Activated naive CD4-positive, alpha-beta T cell treated with anti-CD3 and anti-CD28 coated beads, Interleukin-2, amount 50 U/mL, for 24 hours (primary cell): ENCODE measurements around the gene ZNF578.
"Not testable (repeated sequence)": the region's sequence is repeated elsewhere in the genome, so short reads cannot be mapped to it uniquely, and the experiment has no call there.

Source experiments
- H3K27ac Mint-ChIP-seq: one replicate; pipeline ENCODE4 v1.8.0; 2021; ENCODE audit warnings: mild to moderate bottlenecking, mixed read lengths
- H3K27me3 Mint-ChIP-seq: one replicate; pipeline ENCODE4 v1.8.0; 2021; ENCODE audit warnings: mixed read lengths
- H3K36me3 Mint-ChIP-seq: one replicate; pipeline ENCODE4 v1.8.0; 2021; ENCODE audit warnings: mixed read lengths
- H3K4me1 Mint-ChIP-seq: one replicate; pipeline ENCODE4 v1.8.0; 2021; ENCODE audit warnings: mixed read lengths
- H3K4me3 Mint-ChIP-seq: one replicate; pipeline ENCODE4 v1.8.0; 2021; ENCODE audit warnings: mild to moderate bottlenecking, mixed read lengths
- H3K9me3 Mint-ChIP-seq: one replicate; pipeline ENCODE4 v1.8.0; 2021; ENCODE audit warnings: mixed read lengths

ZNF578 gene

DNA sequence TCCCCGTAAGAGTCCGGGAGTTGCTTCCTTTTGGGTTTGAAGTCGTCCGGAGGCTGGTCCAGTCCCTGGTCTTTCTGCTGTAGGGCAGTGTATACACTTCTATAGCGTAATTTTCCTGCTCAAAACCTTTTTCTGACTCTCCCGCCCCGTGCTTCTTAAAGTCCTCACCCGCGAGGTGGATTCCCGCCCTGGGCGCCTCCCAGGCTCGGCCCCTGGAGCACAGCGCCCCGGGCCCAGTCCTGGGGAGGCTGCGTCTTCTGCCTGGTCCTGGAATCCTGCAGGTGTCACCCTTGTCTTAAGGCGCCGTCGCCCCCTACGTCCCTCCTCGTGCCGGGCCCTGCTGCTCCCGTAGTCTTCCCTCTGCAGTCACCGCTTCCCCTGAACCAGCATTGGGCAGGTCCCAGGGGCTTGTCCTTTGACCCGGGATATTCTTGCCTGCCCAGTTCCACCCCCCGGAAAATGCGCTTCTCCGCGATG is 39.7 kb downstream of the ZNF578 start:
- H3K4me3 Mint-ChIP-seq: no peak overlapping the region
- H3K36me3 Mint-ChIP-seq: peaks cover 26% of the 10 kb centered on the region
- H3K4me1 Mint-ChIP-seq: no peaks in the 10 kb centered on the region

DNA sequence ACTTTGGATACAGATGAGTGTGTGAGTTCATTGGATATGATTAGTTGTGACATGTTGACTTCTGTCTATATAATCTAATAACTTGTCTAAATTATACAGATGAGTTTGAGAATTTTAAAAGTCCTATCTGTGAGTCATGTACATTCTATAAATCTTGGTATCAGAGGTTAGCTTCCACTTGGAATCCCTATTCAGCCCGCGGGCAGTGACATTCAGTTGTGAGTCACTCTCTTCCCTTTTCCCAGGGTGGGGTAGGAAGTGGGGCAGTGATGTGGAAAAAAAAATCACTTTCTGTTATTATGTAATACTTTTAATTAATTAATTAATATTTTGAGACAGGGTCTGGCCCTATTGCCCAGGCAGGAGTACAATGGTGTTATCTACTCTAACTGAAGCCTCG is 41.2 kb downstream of the ZNF578 start:
- Mint-ChIP-seq H3K36me3 (peaks cover 30% of the 10 kb centered on the region), H3K4me1 (no peaks in the 10 kb centered on the region), H3K27me3 (peaks cover 1% of the 10 kb centered on the region), H3K9me3 (peaks cover 4% of the 10 kb centered on the region), H3K4me3 (no peak overlapping the region), H3K27ac (no peak overlapping the region)

More for the DNA sequence above, 39.7 kb downstream of the ZNF578 start:
- Mint-ChIP-seq H3K9me3 (no peaks in the 10 kb centered on the region), H3K27me3 (peaks cover 1% of the 10 kb centered on the region), H3K27ac (no peak overlapping the region)

DNA sequence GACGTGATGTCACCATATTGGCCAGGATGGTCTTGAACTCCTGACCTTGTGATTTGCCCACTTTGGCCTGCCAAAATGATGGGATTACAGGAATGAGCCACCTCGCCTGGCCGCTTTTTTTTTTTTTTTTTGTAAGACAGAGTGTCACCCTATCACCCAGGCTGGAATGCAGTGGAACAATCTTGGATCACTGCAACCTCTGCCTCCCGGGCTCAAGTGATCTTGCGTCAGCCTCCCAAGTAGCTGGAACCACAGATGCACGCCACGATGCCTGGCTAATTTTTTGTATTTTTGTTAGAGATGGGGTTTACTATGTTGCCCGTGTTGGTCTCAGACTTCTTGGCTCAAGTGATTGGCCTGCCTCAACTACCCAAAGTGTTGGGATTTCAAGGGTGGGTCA is 45.2 kb downstream of the ZNF578 start:
- Mint-ChIP-seq H3K4me1 (no peaks in the 10 kb centered on the region), H3K27ac (no peak overlapping the region), H3K4me3 (no peak overlapping the region), H3K27me3 (no peaks in the 10 kb centered on the region), H3K36me3 (peaks cover 45% of the 10 kb centered on the region), H3K9me3 (peaks cover 14% of the 10 kb centered on the region)

DNA sequence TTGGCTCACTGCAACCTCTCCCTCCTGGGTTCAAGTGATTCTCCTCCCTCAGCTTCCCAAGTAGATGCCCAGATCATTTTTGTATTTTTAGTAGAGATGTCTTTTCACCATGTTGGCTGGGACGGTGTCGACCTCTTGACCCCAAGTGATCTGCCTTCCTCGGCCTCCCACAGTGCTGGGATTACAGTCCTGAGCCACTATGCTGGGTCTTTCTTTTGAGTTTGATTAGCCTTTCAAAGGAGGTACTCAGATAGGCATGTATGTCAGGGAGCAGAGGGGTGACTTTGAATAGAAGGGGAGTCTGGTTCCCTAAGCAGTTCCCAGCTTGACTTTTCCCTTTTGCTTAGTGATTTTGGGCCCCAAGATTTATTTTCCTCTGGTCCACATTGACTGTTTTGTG is 47.1 kb downstream of the ZNF578 start:
- Mint-ChIP-seq H3K9me3 (peaks cover 19% of the 10 kb centered on the region), H3K36me3 (peaks cover 42% of the 10 kb centered on the region)
- not testable (repeated sequence) for H3K27me3 Mint-ChIP-seq, H3K4me1 Mint-ChIP-seq, H3K4me3 Mint-ChIP-seq, H3K27ac Mint-ChIP-seq

DNA sequence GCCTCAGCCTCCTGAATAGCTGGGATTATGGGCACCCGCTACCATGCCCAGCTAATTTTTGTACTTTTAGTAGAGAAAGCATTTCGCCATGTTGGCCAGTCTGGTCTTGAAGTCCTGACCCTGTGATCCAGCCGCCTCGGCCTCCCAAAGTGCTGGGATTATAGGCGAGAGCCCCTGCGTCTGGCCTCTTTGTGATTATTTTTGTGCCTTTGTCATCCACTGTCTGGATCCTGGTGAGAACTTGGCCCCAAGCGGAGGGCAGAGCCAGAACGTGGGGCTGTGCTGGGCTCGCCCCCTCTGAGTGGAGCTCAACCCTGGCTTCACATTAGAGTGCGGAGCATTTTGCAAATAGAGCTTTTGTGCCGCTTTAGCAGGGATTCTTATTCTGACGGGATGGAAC is 47.6 kb downstream of the ZNF578 start:
- H3K4me1 Mint-ChIP-seq, H3K4me3 Mint-ChIP-seq, H3K27ac Mint-ChIP-seq, H3K27me3 Mint-ChIP-seq: not testable (repeated sequence)
- H3K36me3 Mint-ChIP-seq: peaks cover 40% of the 10 kb centered on the region
- peaks cover 19% of the 10 kb centered on the region for H3K9me3 Mint-ChIP-seq

DNA sequence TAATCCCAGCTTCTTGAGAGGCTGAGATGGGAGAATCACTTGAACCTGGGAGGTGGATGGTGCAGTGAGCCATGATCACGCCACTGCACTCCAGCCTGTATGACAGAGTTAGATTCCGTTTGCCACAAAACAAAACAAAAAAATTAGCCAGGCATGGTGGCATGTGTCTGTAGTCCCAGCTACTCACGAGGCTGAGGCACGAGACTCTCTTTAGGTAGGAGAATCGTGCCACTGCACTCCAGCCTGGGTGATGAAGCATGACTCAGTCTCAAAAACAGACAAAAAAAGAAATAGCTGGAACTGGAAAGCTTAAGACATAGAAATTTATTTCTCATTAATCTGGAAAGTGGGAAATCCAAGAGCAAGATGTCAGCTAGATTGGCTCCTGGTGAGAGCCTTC is 53.9 kb downstream of the ZNF578 start:
- peaks cover 45% of the 10 kb centered on the region for H3K36me3 Mint-ChIP-seq
- peaks cover 17% of the 10 kb centered on the region for H3K9me3 Mint-ChIP-seq
- H3K27ac Mint-ChIP-seq: no peak overlapping the region
- no peaks in the 10 kb centered on the region for H3K4me1 Mint-ChIP-seq
- no peak overlapping the region for H3K4me3 Mint-ChIP-seq
- no peaks in the 10 kb centered on the region for H3K27me3 Mint-ChIP-seq

DNA sequence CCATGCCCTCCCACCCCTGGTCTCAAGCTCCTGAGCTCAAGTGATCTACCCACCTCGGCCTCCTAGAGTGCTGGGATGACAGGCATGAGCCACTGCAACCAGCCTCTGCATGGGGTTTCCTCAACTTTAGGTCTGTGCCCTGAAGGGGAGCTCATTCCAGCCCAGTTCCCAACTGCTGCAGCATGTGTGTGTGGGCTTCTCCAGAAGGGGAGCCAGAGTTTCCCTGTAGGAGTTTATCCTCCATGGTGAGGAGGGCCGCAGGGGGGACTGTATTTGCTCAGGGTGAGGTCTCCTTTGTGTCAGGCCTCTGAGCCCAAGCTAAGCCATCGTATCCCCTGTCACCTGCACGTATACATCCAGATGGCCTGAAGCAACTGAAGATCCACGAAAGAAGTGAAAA is 62.8 kb downstream of the ZNF578 start:
- H3K27ac Mint-ChIP-seq: no peak overlapping the region
- no peaks in the 10 kb centered on the region for H3K4me1 Mint-ChIP-seq
- peaks cover 1% of the 10 kb centered on the region for H3K27me3 Mint-ChIP-seq
- peaks cover 31% of the 10 kb centered on the region for H3K9me3 Mint-ChIP-seq
- H3K4me3 Mint-ChIP-seq: no peak overlapping the region
- peaks cover 36% of the 10 kb centered on the region for H3K36me3 Mint-ChIP-seq

DNA sequence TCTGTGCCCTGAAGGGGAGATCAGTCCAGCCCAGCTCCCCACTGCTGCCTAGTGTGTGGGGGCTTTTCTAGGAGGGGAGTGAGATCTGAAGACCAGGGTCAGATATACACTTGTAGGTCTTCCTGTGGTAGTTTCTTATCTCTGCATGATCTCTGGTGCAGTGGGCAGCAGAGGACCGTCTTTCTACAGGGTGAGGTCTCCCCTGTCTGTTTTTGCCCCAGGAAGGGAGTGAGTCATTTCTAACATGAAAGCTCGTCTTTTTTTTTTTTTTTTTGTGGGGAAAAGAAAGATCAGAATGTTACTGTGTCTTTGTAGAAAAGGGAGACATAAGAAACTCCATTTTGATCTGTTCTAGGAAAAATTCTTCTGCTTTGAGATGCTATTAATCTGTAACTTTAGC is 65.3 kb downstream of the ZNF578 start:
- Mint-ChIP-seq H3K4me3 (no peak overlapping the region), H3K9me3 (peaks cover 24% of the 10 kb centered on the region), H3K4me1 (no peaks in the 10 kb centered on the region)

DNA sequence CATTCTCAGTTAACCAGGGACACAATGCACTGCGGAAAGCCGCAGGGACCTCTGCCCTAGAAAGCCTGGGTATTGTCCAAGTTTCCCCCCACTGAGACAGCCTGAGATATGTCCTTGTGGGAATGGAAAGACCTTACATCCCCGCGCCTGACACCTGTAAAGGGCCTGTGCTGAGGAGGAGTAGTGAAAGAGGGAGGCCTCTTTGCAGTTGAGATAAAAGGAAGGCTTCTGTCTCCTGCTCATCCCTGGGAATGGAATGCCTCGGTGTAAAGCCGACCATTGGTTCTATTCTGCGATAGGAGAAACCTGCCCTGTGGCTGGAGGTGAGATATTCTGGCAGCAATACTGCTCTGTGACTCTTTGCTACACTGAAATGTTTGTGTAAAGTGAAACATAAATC is 65.8 kb downstream of the ZNF578 start:
- H3K4me1 Mint-ChIP-seq, H3K27ac Mint-ChIP-seq, H3K4me3 Mint-ChIP-seq, H3K27me3 Mint-ChIP-seq: not testable (repeated sequence)
- Mint-ChIP-seq H3K36me3 (peaks cover 24% of the 10 kb centered on the region), H3K9me3 (peaks cover 21% of the 10 kb centered on the region)

More for the DNA sequence above, 65.3 kb downstream of the ZNF578 start:
- H3K27me3 Mint-ChIP-seq: peaks cover 1% of the 10 kb centered on the region
- H3K36me3 Mint-ChIP-seq: peaks cover 27% of the 10 kb centered on the region
- H3K27ac Mint-ChIP-seq: no peak overlapping the region

DNA sequence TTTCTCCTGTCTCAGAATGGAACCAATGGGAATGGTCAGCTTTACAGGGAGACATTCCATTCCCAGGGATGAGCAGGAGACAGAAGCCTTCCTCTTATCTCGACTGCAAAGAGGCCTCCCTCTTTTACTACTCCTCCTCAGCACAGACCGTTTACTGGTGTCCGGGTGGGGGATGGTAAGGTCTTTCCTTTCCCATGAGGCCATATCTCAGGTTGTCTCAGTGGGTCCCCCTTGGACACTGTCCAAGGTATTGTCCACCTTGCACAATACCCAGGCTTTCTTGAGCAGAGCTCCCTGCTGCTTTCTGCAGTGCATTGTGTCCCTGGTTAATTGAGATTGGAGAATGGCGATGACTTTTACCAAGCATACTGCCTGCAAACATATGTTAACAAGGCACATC is 66.7 kb downstream of the ZNF578 start:
- Mint-ChIP-seq H3K9me3 (peaks cover 19% of the 10 kb centered on the region), H3K4me1 (no peaks in the 10 kb centered on the region), H3K36me3 (peaks cover 22% of the 10 kb centered on the region)

DNA sequence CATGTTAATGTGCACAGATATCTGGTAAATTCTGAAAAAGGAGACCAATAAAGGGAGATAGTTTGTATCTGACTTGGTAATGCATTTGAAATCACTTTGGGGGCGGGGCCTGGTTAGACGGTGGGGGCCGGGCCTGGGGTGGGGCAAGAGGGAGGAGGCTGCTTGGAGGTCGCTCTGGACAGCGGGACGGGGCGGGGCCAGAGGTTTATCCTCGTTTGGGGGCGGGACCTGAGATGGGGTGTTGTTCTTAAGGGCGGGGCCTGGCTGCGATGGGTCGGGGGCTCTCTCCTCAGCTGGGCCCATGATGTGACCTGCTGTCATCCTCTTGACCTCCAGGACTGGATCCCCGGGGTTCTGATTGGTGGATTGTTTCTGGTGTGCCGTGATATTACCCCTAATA is 69.2 kb downstream of the ZNF578 start:
- Mint-ChIP-seq H3K4me3 (no peak overlapping the region), H3K4me1 (peaks cover 7% of the 10 kb centered on the region), H3K9me3 (peaks cover 19% of the 10 kb centered on the region), H3K27me3 (no peaks in the 10 kb centered on the region), H3K27ac (no peak overlapping the region), H3K36me3 (peaks cover 15% of the 10 kb centered on the region)

More for the DNA sequence above, 66.7 kb downstream of the ZNF578 start:
- Mint-ChIP-seq H3K27me3 (peaks cover 1% of the 10 kb centered on the region), H3K27ac (no peak overlapping the region), H3K4me3 (no peak overlapping the region)

DNA sequence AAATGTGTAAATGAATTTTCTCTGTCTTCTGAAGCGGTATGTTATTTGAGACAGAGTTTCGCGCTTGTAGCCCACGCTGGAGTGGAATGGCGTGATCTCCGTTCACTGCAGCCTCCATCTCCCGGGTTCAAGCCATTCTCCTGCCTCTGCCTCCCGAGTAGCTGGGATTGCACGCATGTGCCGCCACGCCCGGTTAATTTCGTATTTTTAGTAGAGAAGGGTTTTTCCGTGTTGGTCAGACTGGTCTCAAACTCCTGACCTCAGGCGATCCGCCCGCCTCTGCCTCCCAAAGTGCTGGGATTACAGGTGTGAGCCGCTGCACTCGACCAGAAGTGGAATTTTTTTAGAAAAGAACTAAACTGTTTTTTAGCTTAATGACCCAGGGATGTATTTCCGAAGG is 70.7 kb downstream of the ZNF578 start:
- Mint-ChIP-seq H3K27me3 (no peaks in the 10 kb centered on the region), H3K4me3 (no peak overlapping the region), H3K36me3 (peaks cover 21% of the 10 kb centered on the region), H3K27ac (no peak overlapping the region), H3K9me3 (peaks cover 19% of the 10 kb centered on the region), H3K4me1 (peaks cover 17% of the 10 kb centered on the region)

DNA sequence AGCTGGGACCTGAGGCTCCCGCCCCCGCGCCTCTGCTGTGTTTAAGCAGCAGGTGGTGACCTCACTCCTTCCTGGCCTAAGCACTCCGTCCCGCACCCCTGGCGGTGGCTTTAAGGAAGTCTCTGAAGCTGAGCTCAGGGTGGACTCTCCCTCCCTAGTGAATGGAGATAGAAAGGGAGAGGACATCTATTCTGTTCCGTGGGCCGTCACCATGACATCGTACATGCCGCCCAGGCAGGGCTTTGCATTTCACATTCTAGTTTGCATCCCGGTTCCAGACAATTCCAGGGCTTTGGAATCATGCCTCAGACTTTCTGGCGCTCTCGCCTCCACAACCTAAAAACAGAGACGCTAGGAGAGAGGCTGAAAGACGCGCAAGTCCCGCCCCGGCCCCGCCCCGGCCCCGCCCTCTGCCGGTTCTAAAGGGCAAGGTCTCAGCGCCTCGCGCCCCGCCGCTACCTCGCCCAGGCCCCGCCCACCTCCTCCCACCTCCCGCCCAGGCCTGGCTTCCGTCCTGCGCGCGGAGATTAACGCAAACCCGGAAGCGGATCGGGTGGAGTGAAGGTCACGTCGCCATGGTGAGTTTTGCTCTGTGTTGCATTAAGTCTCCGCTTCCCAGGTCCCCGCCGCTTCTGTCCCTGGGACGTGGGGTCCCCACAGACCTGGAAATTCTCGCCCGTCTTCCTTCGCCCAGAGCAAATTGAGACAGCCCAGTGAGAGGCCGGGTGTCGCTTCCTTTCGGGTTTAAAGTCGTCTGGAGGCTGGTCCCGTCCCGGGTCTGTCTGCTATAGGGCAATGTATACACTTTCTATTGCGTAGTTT is 74.0 kb downstream of the ZNF578 start, which contains the start of gene ZNF808:
ZNF808 (plus strand) TSS at position 535 of the 822 bp plus-strand sequence. CDS start 15,617 bp downstream, outside the sequence.
- H3K27me3 Mint-ChIP-seq: no peaks in the 10 kb centered on the region
- H3K9me3 Mint-ChIP-seq: peaks cover 2% of the 10 kb centered on the region

DNA sequence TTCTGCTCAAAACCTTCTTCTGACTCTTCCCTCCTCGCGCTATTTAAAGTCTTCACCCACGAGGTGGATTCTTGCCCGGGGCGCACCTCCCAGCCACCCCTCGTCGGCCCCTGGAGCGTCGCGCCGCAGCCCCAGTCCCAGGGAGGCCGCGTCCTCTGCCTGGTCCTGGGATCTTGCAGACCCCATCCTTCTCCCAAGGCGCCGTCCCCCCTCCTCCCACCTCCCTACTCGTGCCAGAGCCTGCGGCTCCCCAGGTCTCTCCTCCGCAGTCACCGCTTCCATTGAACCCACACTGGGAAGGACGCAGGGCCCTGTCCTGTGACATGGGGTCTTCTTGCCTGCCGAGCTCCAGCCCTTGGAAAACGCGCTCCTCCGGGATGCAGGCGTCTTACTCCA is 74.6 kb downstream of the ZNF578 start:
- Mint-ChIP-seq H3K9me3 (no peaks in the 10 kb centered on the region), H3K36me3 (peaks cover 22% of the 10 kb centered on the region), H3K27ac (peak overlapping the region; percentile 98), H3K27me3 (no peaks in the 10 kb centered on the region), H3K4me3 (peak overlapping the region; percentile 99), H3K4me1 (peaks cover 30% of the 10 kb centered on the region)

More for the DNA sequence above, 74.0 kb downstream of the ZNF578 start, which contains the start of gene ZNF808:
- Mint-ChIP-seq H3K4me1 (peaks cover 28% of the 10 kb centered on the region), H3K36me3 (peaks cover 17% of the 10 kb centered on the region), H3K27ac (peak within 1 kb of the TSS; percentile 98), H3K4me3 (peak within 1 kb of the TSS; percentile 99)

DNA sequence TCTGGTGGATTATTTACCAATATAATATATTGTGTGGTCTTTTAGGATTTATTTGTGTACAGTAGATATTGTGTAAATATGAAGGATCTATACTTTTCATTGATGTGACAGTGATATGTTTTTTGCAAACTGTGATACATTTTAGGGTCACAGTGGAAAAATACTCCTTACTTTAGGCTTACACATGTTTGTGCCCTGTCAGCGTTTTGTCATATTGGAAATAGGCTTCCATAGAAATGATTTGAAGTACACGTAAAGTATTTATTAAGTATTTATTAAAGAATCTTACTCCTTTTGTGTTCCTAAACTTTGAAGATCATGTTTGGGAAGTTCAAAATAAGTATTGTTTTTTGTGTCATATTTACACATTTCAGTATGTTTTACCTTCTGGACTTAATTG is 79.1 kb downstream of the ZNF578 start:
- H3K36me3 Mint-ChIP-seq: peaks cover 31% of the 10 kb centered on the region
- H3K9me3 Mint-ChIP-seq: no peaks in the 10 kb centered on the region
- H3K27me3 Mint-ChIP-seq: no peaks in the 10 kb centered on the region
- no peak overlapping the region for H3K4me3 Mint-ChIP-seq
- H3K4me1 Mint-ChIP-seq: peaks cover 51% of the 10 kb centered on the region
- H3K27ac Mint-ChIP-seq: no peak overlapping the region

DNA sequence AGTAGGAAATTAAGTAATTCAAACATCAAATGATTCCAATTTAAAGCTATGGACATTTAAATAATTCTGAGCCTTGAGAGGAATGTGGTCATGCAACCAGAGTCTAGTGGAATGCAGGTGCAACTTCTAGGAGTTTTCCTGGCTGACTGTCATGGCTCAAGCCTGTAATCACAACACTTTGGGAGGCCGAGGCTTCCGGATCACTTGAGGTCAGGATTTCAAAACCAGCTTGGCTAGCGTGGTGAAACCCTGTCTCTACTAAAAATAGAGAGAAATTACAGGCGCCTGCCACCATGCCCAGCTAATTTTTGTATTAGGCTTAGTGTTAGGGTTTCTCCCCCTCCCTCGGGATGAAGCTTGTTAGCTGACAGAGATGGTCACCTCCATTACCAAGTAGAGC is 80.5 kb downstream of the ZNF578 start:
- H3K27me3 Mint-ChIP-seq: no peaks in the 10 kb centered on the region
- peaks cover 28% of the 10 kb centered on the region for H3K36me3 Mint-ChIP-seq
- H3K27ac Mint-ChIP-seq: no peak overlapping the region

More for the DNA sequence above, 80.5 kb downstream of the ZNF578 start:
- Mint-ChIP-seq H3K4me1 (peaks cover 43% of the 10 kb centered on the region), H3K4me3 (no peak overlapping the region), H3K9me3 (no peaks in the 10 kb centered on the region)
